ENCODE results near the gene LONP2. TPM values are rescaled to one million over a fixed set of nuclear protein-coding genes. Genes with fewer than 3 reads are reported as not detected.
A peak's percentile ranks its signal among the peaks of the same experiment; 100 is the strongest.

The LONP2 gene
- total RNA-seq, result 100 to 1,000 TPM in 2 of 5 experiments, 10 to 100 TPM in 3; 62.3 to 124 (median 83.0) TPM
- 10 to 100 TPM; 37.8 to 51.1 TPM for polyA plus RNA-seq
- total RNA-seq, result 271 reads per million, percentile 95 among the genes with 10 or more reads in this experiment

DNA sequence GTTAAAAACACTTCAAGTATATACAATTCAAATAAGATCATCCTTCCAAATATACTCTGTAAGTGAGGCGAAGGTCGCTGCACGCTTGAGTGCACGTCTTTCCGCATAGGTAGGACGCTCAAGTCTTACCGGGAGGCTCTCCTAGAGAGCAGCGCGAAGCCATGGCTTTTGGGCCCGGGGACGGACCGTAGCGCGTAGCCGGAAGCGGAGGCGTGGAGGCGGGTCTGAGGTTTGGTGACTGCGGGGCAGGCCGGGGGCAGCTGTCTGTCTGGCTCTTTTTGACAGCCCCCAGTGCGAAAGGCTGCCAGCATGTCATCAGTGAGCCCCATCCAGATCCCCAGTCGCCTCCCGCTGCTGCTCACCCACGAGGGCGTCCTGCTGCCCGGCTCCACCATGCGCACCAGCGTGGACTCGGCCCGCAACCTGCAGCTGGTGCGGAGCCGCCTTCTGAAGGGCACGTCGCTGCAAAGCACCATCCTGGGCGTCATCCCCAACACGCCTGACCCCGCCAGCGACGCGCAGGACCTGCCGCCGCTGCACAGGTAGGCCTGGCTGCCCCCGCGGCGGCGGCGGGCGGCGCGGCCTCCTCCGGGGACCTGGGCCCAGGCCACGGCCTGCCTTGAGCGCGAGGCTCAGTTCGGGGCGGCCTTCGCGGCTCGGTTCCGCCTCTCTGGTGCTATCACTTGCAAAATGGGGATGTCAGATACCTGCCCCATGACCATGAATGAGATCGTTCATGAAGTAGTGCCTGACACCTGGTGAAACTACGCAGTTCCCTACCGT, at the start of gene LONP2:
Gene LONP2 (plus strand): TSS at position 221 of the 783 bp plus-strand sequence. CDS start 89 bp downstream, at position 310.
- DNase-seq, result peak; percentile 79 to 97 (median 93)
- Mint-ChIP-seq H3K4me1 (peaks cover 29 to 56% (median 45%) of the 10 kb centered on the region in 7 donors), H3K27ac (peak within 1 kb of the TSS; percentile 89 to 98 (median 96)), H3K36me3 (peaks cover 0 to 10% (median 0%) of the 10 kb centered on the region in 5 donors), H3K4me3 (peak within 1 kb of the TSS; percentile 93 to 100 (median 96)), H3K27me3 (no peaks in the 10 kb centered on the region), H3K9me3 (peaks cover 0 to 12% (median 0%) of the 10 kb centered on the region in 11 donors)
- ATAC-seq, result peak; percentile 99
- H3K4me3 ChIP-seq (ENCODE audit: low read length), result peak within 1 kb of the TSS; percentile 78
- peak within 1 kb of the TSS; percentile 78 for H3K27ac ChIP-seq (ENCODE audit: low read depth, low read length)
- ChIA-PET CTCF (interaction anchor here (0.6 to 1.1 kb wide), 5 partner anchors 10 to 1792 kb away, joined by 3 to 4 read pairs (median 3); no protein-coding TSS in a partner anchor), POLR2A (interaction anchor here (0.7 to 1.1 kb wide), 2 partner anchors 369 to 1270 kb away, joined by 3 read pairs; no protein-coding TSS in a partner anchor)
- no peaks in the 10 kb centered on the region for H3K36me3 ChIP-seq (ENCODE audit: control insufficient read depth in 2 of 3, insufficient read depth in 3 of 3, low read length in 3 of 3)
- peaks cover 25 to 27% of the 10 kb centered on the region in 2 donors for H3K4me1 ChIP-seq (ENCODE audit: control insufficient read depth in 2 of 2, insufficient read depth in 2 of 2, low read length in 2 of 2)
- H3K27me3 ChIP-seq (ENCODE audit: control insufficient read depth in 2 of 2, insufficient read depth in 2 of 2, low read length in 2 of 2), result no peaks in the 10 kb centered on the region
- intact Hi-C loops (cut with micrococcal nuclease), result loop anchor here (1.0 to 5.0 kb wide), 16 partner anchors 74 to 1555 kb away; partner anchors contain the start of genes DNAJA2 (in 2 of the 2), ITFG1 (in 2 of the 2), PHKB (in 2 of the 2) and SIAH1 (in 2 of the 2)
- H3K9me3 ChIP-seq (ENCODE audit: control insufficient read depth in 2 of 3, low read length in 3 of 3), result no peaks in the 10 kb centered on the region

DNA sequence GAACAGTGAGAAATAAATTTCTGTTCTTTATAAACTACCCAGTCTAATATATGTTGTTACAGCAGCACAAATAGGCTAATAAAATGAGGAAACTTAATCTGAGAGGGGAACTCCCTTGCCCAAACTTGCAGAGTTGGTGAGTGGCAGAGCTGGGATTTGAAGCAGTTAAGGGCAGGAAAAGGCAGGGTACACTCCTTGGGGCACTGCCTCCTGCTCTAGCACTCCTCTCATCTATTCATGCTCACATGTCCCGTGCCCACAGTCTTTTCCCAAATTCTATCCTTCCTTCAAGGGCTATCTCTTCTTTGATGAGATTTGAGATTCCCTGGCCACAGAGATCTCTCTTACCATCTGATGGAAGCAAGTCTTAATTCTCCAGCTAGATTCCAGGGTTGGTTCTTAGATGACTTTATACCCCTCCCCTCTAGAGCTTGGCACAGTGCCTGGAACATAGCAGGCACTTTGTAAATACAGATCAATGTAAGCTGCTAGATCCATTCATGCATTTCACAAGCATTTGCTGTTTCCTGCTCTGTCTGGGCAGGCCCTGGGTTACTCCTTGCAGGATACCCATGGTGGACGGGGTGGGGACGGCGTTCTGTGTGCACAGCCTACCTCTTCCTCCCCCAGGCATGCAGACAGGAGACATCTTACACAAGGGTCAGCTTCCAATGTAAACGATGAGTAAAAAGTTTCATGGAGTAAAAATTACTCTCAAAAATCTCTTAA, 49.1 kb upstream of the LONP2 start:
- H3K27ac Mint-ChIP-seq, result no peak overlapping the region
- no peak for DNase-seq
- no peaks in the 10 kb centered on the region for H3K9me3 ChIP-seq (ENCODE audit: control insufficient read depth in 2 of 3, low read length in 3 of 3)
- no peaks in the 10 kb centered on the region for H3K36me3 Mint-ChIP-seq
- peaks cover 0 to under 1% (median 0%) of the 10 kb centered on the region in 7 donors for H3K4me1 Mint-ChIP-seq
- H3K9me3 Mint-ChIP-seq, result peaks cover 0 to 3% (median 0%) of the 10 kb centered on the region in 11 donors
- intact Hi-C loops (cut with micrococcal nuclease), result no loop called here
- ChIA-PET POLR2A (no interaction called here), CTCF (no interaction called here)
- peaks cover 0 to 15% (median 0%) of the 10 kb centered on the region in 5 donors for H3K27me3 Mint-ChIP-seq
- no peaks in the 10 kb centered on the region for H3K4me1 ChIP-seq (ENCODE audit: control insufficient read depth in 2 of 2, insufficient read depth in 2 of 2, low read length in 2 of 2)
- H3K36me3 ChIP-seq (ENCODE audit: control insufficient read depth in 2 of 3, insufficient read depth in 3 of 3, low read length in 3 of 3), result no peaks in the 10 kb centered on the region
- ATAC-seq, result no peak
- H3K27me3 ChIP-seq (ENCODE audit: control insufficient read depth in 2 of 2, insufficient read depth in 2 of 2, low read length in 2 of 2), result no peaks in the 10 kb centered on the region
- no peak overlapping the region for H3K4me3 Mint-ChIP-seq
- no peak overlapping the region for H3K4me3 ChIP-seq (ENCODE audit: low read length)
- H3K27ac ChIP-seq (ENCODE audit: low read depth, low read length), result no peak overlapping the region

DNA sequence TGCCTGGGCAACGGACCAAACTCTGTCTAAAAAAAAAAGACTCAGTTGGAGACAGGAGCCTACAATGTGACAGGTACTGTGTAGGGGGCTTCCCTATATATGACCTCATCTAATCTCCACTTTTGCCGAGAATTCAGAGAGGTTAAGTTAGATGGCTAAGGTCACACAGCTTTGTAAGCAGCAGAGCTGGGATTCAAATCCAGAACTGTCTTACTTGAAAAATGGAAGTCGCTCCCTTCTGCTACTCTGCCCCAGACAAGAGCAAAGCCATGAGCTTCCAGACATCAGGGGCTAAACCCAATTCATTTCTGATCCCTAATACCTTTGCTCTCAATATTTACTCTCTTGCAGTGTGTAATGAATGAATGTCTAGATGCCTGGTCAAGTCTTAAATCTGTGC, 46.8 kb upstream of the LONP2 start:
- no peak overlapping the region for H3K27ac ChIP-seq (ENCODE audit: low read depth, low read length)
- intact Hi-C loops (cut with micrococcal nuclease), result no loop called here
- DNase-seq (no peak), ATAC-seq (no peak)
- no peaks in the 10 kb centered on the region for H3K27me3 ChIP-seq (ENCODE audit: control insufficient read depth in 2 of 2, insufficient read depth in 2 of 2, low read length in 2 of 2)
- no peaks in the 10 kb centered on the region for H3K9me3 ChIP-seq (ENCODE audit: control insufficient read depth in 2 of 3, low read length in 3 of 3)
- no peaks in the 10 kb centered on the region for H3K4me1 ChIP-seq (ENCODE audit: control insufficient read depth in 2 of 2, insufficient read depth in 2 of 2, low read length in 2 of 2)
- Mint-ChIP-seq H3K4me1 (no peaks in the 10 kb centered on the region), H3K27ac (no peak overlapping the region), H3K4me3 (no peak overlapping the region), H3K36me3 (no peaks in the 10 kb centered on the region), H3K9me3 (peaks cover 0 to 3% (median 0%) of the 10 kb centered on the region in 11 donors), H3K27me3 (peaks cover 0 to 12% (median 0%) of the 10 kb centered on the region in 5 donors)
- ChIA-PET POLR2A (no interaction called here), CTCF (no interaction called here)
- H3K4me3 ChIP-seq (ENCODE audit: low read length), result no peak overlapping the region
- H3K36me3 ChIP-seq (ENCODE audit: control insufficient read depth in 2 of 3, insufficient read depth in 3 of 3, low read length in 3 of 3), result no peaks in the 10 kb centered on the region

GRCh38 chr16:48201515-48202201, 42.4 kb upstream of the LONP2 start:
- ChIA-PET CTCF (no interaction called here), POLR2A (no interaction called here)
- no peak overlapping the region for H3K4me3 Mint-ChIP-seq
- peaks cover 0 to 3% (median 0%) of the 10 kb centered on the region in 11 donors for H3K9me3 Mint-ChIP-seq
- peaks cover 0 to 1% (median 0%) of the 10 kb centered on the region in 7 donors for H3K4me1 Mint-ChIP-seq
- Histone ChIP-seq H3K36me3 (ENCODE audit: control insufficient read depth in 2 of 3, insufficient read depth in 3 of 3, low read length in 3 of 3) (no peaks in the 10 kb centered on the region), H3K27ac (ENCODE audit: low read depth, low read length) (no peak overlapping the region), H3K9me3 (ENCODE audit: control insufficient read depth in 2 of 3, low read length in 3 of 3) (no peaks in the 10 kb centered on the region), H3K4me3 (ENCODE audit: low read length) (no peak overlapping the region), H3K27me3 (ENCODE audit: control insufficient read depth in 2 of 2, insufficient read depth in 2 of 2, low read length in 2 of 2) (no peaks in the 10 kb centered on the region), H3K4me1 (ENCODE audit: control insufficient read depth in 2 of 2, insufficient read depth in 2 of 2, low read length in 2 of 2) (no peaks in the 10 kb centered on the region)
- ATAC-seq (no peak), DNase-seq (no peak)
- no peak overlapping the region for H3K27ac Mint-ChIP-seq
- intact Hi-C loops (cut with micrococcal nuclease), result no loop called here
- H3K27me3 Mint-ChIP-seq, result peaks cover 9 to 21% (median 9%) of the 10 kb centered on the region in 5 donors
- no peaks in the 10 kb centered on the region for H3K36me3 Mint-ChIP-seq

DNA sequence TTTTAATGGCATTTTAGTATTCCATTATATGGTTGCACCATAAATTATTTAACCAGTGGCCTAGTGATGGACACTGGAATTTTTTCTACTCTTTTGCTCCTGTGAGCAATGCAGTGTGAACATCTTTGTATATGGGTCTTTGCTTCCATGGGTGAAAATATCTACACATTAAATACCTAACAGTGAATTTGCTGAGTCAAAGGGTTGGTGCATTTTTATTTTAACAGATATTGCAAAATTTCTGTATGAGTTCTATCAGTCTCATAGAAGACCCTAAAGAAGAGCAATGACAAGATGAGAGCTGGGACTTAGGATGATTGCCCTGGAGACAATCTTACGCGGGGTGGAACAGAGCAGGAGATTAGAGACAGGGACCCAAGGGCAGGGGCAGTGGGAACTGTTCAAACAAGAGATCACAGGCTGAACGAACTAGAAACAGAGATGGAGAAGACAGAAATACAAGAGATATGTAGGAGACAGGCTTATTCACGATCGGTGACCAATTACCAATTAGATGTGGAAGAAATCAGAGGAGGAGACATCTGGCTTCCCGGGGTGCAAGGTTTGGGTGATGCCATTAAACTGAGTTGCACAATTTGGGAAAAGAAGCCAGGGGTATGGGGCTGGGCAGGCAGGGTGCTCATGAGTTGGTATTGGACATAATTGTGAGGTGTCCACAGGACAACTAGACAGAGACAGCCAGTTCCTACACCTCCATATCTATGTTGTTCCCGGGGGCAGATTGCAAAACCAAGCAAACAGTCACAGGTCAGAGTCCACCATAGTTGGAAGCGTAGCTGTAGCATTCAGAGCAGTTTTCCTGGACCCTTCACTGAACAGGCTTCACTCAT, 39.9 kb upstream of the LONP2 start:
- Histone ChIP-seq H3K36me3 (ENCODE audit: control insufficient read depth in 2 of 3, insufficient read depth in 3 of 3, low read length in 3 of 3) (no peaks in the 10 kb centered on the region), H3K4me3 (ENCODE audit: low read length) (no peak overlapping the region), H3K27me3 (ENCODE audit: control insufficient read depth in 2 of 2, insufficient read depth in 2 of 2, low read length in 2 of 2) (no peaks in the 10 kb centered on the region), H3K9me3 (ENCODE audit: control insufficient read depth in 2 of 3, low read length in 3 of 3) (no peaks in the 10 kb centered on the region), H3K27ac (ENCODE audit: low read depth, low read length) (no peak overlapping the region), H3K4me1 (ENCODE audit: control insufficient read depth in 2 of 2, insufficient read depth in 2 of 2, low read length in 2 of 2) (no peaks in the 10 kb centered on the region)
- H3K9me3 Mint-ChIP-seq, result peaks cover 0 to 1% (median 0%) of the 10 kb centered on the region in 11 donors
- H3K27ac Mint-ChIP-seq, result peak overlapping the region in 1 of 9 donors; percentile 16
- H3K4me1 Mint-ChIP-seq, result peaks cover 0 to 4% (median 0%) of the 10 kb centered on the region in 7 donors
- POLR2A ChIA-PET, result no interaction called here
- H3K27me3 Mint-ChIP-seq, result peaks cover 11 to 35% (median 17%) of the 10 kb centered on the region in 5 donors
- intact Hi-C loops (cut with micrococcal nuclease), result no loop called here
- ATAC-seq, result no peak
- CTCF ChIA-PET, result no interaction called here
- DNase-seq, result no peak
- no peak overlapping the region for H3K4me3 Mint-ChIP-seq
- no peaks in the 10 kb centered on the region for H3K36me3 Mint-ChIP-seq

DNA sequence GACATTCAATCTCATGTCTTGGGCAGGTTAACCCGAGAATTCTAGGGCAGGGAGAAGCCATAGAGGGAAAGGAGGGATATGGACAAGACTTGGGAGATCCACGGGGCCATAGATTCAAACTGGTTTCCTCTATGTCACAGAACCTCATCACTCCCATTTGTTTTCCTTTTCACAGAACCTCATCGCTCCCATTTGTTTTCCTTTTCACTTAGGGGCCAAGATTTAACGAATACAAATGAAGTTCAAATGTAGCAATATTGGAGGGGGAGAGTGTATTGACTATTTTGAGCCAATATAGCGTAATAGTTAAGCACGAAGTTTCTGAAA, 39.3 kb upstream of the LONP2 start:
- H3K27ac Mint-ChIP-seq, result no peak overlapping the region
- peaks cover 0 to 4% (median 0%) of the 10 kb centered on the region in 7 donors for H3K4me1 Mint-ChIP-seq
- ChIA-PET POLR2A (no interaction called here), CTCF (no interaction called here)
- no peaks in the 10 kb centered on the region for H3K27me3 ChIP-seq (ENCODE audit: control insufficient read depth in 2 of 2, insufficient read depth in 2 of 2, low read length in 2 of 2)
- H3K27ac ChIP-seq (ENCODE audit: low read depth, low read length), result no peak overlapping the region
- no peak overlapping the region for H3K4me3 Mint-ChIP-seq
- intact Hi-C loops (cut with micrococcal nuclease), result no loop called here
- H3K36me3 Mint-ChIP-seq, result no peaks in the 10 kb centered on the region
- no peaks in the 10 kb centered on the region for H3K36me3 ChIP-seq (ENCODE audit: control insufficient read depth in 2 of 3, insufficient read depth in 3 of 3, low read length in 3 of 3)
- ATAC-seq (no peak), DNase-seq (no peak)
- no peak overlapping the region for H3K4me3 ChIP-seq (ENCODE audit: low read length)
- peaks cover 0 to 1% (median 0%) of the 10 kb centered on the region in 11 donors for H3K9me3 Mint-ChIP-seq
- peaks cover 11 to 34% (median 17%) of the 10 kb centered on the region in 5 donors for H3K27me3 Mint-ChIP-seq
- no peaks in the 10 kb centered on the region for H3K4me1 ChIP-seq (ENCODE audit: control insufficient read depth in 2 of 2, insufficient read depth in 2 of 2, low read length in 2 of 2)
- H3K9me3 ChIP-seq (ENCODE audit: control insufficient read depth in 2 of 3, low read length in 3 of 3), result no peaks in the 10 kb centered on the region

All from naive thymus-derived CD4-positive, alpha-beta T cell (primary cell).